Sigmoid colon (tissue), 7 donors: ENCODE measurements around the gene ST6GALNAC1. TPM values are rescaled to one million over a fixed set of nuclear protein-coding genes. Genes with fewer than 3 reads are reported as not detected.
"Not testable (repeated sequence)": the region's sequence is repeated elsewhere in the genome, so short reads cannot be mapped to it uniquely, and the experiment has no call there.

ENCODE experiments used
- DNase-seq: peaks from one replicate; pipeline ENCODE4 v3.0.0-alpha.2; 2019
- H3K27ac ChIP-seq, 4 donors: fragments of 200-600 bp; sonication (generic); one replicate each; pipeline ENCODE4 v1.5.1; 2016 to 2019; ENCODE audit warnings: mild to moderate bottlenecking in 1 of 4
- H3K27me3 ChIP-seq, 3 donors: fragments of 200-600 bp; sonication (generic); one replicate each; pipeline ENCODE4 v1.5.1; 2019; ENCODE audit warnings: mild to moderate bottlenecking in 1 of 3
- H3K36me3 ChIP-seq, 4 donors: fragments of 200-600 bp; sonication (generic); one replicate each; pipeline ENCODE4 v1.5.1; 2016 to 2019
- H3K4me1 ChIP-seq, 4 donors: fragments of 200-600 bp; sonication (generic); one replicate each; pipeline ENCODE4 v1.5.1; 2017 to 2019
- H3K4me3 ChIP-seq, 4 donors: fragments of 200-600 bp; sonication (generic); one replicate each; pipeline ENCODE4 v1.5.1; 2017 to 2019; ENCODE audit warnings: mild to moderate bottlenecking in 2 of 4, moderate library complexity in 1 of 4
- H3K9me3 ChIP-seq, 4 donors: fragments of 200-600 bp in 3 of 4; sonication (generic) in 3 of 4; one replicate each; pipeline versions ENCODE4 v1.5.1 to v1.6.1; 2013 to 2019
- CTCF ChIP-seq, 4 experiments: fragments of 450-650 bp in 3 of 4; fragments of 200-600 bp in 1 of 4; IDR thresholded peaks; one replicate each; pipeline ENCODE4 v1.5.1; 2016 to 2019; ENCODE audit warnings: antibody characterized with exemption in 4 of 4, mild to moderate bottlenecking in 3 of 4, moderate library complexity in 2 of 4
- EP300 ChIP-seq, 4 donors: sonication (generic); formaldehyde crosslinking; IDR thresholded peaks; one replicate each; pipeline ENCODE4 v1.6.1; 2017; ENCODE audit warnings: antibody characterized with exemption in 4 of 4
- POLR2A ChIP-seq, 2 donors: fragments of 450-650 bp; IDR thresholded peaks; one replicate each; pipeline ENCODE4 v1.6.1; 2016; ENCODE audit warnings: antibody characterized with exemption in 2 of 2, mild to moderate bottlenecking in 2 of 2, moderate library complexity in 2 of 2
- POLR2AphosphoS5 ChIP-seq, 4 donors: sonication (generic); formaldehyde crosslinking; IDR thresholded peaks; one replicate each; pipeline ENCODE4 v1.6.1; 2017; ENCODE audit warnings: antibody characterized with exemption in 4 of 4
- WGBS, 2 donors: extraction: QIAGEN DNeasy Blood & Tissue Kit; methylation state at CpG; one replicate each; pipeline ENCODE4 v1.1.7; 2013; 5-methylcytosine and 5-hydroxymethylcytosine counted together
- intact Hi-C: fragments of 100-400 bp; cut with DNase I; formaldehyde crosslinking; loops from one replicate; pipeline ENCODE4 v1.15.1; 2023
- polyA plus RNA-seq, 3 donors: library from polyadenylated mRNA; stranded (reverse); fragments of 200-250 nt; gene quantifications; one replicate each; pipeline ENCODE4 v1.2.3, GENCODE V29; 2013
- total RNA-seq, 4 donors: library from RNA; depleted of rRNA; stranded (reverse); fragments of >200 nt; gene quantifications; one replicate each; pipeline ENCODE4 v1.1.0, GENCODE V29; 2016
- donor health status: healthy with polysubstance abuse.
- donor health status: Bipolar disorder and iron deficiency.
- donor health status: healthy.

Gene ST6GALNAC1
- total and polyA plus RNA-seq, 7 donors, result 0.81 to 146 (median 4.6) TPM

DNA sequence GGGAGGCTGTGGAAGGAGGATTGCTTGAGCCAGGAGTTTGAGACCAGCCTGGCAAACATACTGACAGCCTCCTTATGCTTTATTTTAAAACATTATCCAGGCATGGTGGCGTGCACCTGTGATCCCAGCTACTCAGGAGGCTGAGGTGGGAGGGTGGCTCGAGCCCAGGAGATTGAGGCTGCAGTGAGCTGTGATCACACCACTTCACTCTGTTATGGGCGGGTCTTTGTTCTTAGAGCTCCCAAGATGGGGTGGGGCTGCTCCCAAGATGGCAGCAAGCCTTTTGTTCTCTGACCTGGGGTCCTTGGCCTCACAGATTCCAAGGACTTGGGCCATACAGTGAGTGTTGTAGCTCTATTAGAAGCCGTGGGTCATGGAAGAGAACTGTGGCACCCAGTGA lies 31.8 kb downstream of the ST6GALNAC1 start:
- TF ChIP-seq POLR2AphosphoS5 (IDR thresholded peaks at IDR 0.05), result no peak
- TF ChIP-seq POLR2A (IDR thresholded peaks at IDR 0.05), result no peak
- TF ChIP-seq EP300 (IDR thresholded peaks at IDR 0.05), result no peak
- no peak for TF ChIP-seq CTCF (IDR thresholded peaks at IDR 0.05)
- intact Hi-C loops, result no loop called here
- no peak overlapping the region for H3K4me3 ChIP-seq
- no peaks in the 10 kb centered on the region for H3K4me1 ChIP-seq
- WGBS, 2 donors, result 78 to 94% methylated on average over 4 of the region's 4 CpGs
- H3K27ac ChIP-seq, result no peak overlapping the region
- no peak for DNase-seq
- H3K27me3 ChIP-seq, result no peaks in the 10 kb centered on the region
- no peaks in the 10 kb centered on the region for H3K36me3 ChIP-seq
- H3K9me3 ChIP-seq, result no peaks in the 10 kb centered on the region

DNA sequence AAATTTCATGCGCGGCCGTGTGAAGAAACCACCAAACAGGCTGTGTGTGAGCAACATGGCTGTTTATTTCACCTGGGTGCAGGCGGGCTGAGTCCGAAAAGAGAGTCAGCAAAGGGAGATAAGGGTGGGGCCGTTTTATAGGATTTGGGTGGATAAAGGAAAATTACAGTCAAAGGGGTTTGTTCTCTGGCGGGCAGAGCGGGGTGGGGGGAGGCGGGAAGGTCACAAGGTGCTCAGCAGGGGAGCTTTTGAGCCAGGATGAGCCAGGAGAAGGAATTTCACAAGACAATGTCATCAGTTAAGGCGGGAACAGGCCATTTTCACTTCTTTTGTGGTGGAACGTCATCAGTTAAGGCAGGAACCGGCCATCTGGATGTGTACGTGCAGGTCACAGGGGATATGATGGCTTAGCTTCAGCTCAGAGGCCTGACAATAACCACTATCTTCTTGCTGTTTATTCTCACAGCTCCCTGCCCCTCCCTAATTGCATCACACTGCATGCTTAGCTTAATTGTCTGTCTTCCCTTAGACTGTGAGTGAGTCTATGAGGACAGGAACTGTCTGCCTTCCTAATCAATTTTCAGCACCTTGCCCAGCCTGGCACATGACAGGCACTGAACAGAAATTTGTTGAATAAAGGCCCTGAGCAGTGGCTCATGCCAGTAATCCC lies 32.3 kb downstream of the ST6GALNAC1 start:
- 48 to 63% methylated on average over 13 of the region's 13 CpGs for WGBS, 2 donors
- intact Hi-C loops, result not testable (repeated sequence)

GRCh38 chr17:76606685-76607084 lies 36.9 kb downstream of the ST6GALNAC1 start:
- H3K4me3 ChIP-seq, H3K27ac ChIP-seq, DNase-seq, H3K36me3 ChIP-seq, intact Hi-C loops, H3K4me1 ChIP-seq, H3K27me3 ChIP-seq, H3K9me3 ChIP-seq: not testable (repeated sequence)
- WGBS, 2 donors, result 60 to 69% methylated on average over 1 of the region's 1 CpG

More for the DNA sequence above, 32.3 kb downstream of the ST6GALNAC1 start:
- not testable (repeated sequence) for H3K4me1 ChIP-seq, H3K27me3 ChIP-seq, H3K27ac ChIP-seq, H3K36me3 ChIP-seq, H3K4me3 ChIP-seq, H3K9me3 ChIP-seq, DNase-seq

GRCh38 chr17:76601065-76601464 lies 42.5 kb downstream of the ST6GALNAC1 start:
- H3K27me3 ChIP-seq, result peaks cover 0 to 4% (median 0%) of the 10 kb centered on the region in 3 donors
- H3K9me3 ChIP-seq, result no peaks in the 10 kb centered on the region
- DNase-seq, result no peak
- WGBS, 2 donors, result 81 to 84% methylated on average over 8 of the region's 8 CpGs
- H3K36me3 ChIP-seq, result no peaks in the 10 kb centered on the region
- H3K27ac ChIP-seq, result no peak overlapping the region
- TF ChIP-seq EP300 (IDR thresholded peaks at IDR 0.05), result no peak
- no peak for TF ChIP-seq POLR2AphosphoS5 (IDR thresholded peaks at IDR 0.05)
- TF ChIP-seq POLR2A (IDR thresholded peaks at IDR 0.05), result no peak
- no peak for TF ChIP-seq CTCF (IDR thresholded peaks at IDR 0.05)
- H3K4me1 ChIP-seq, result no peaks in the 10 kb centered on the region
- no peak overlapping the region for H3K4me3 ChIP-seq
- intact Hi-C loops, result no loop called here

- Histone ChIP-seq H3K4me3 (no peak overlapping the region), H3K9me3 (no peaks in the 10 kb centered on the region), H3K36me3 (no peaks in the 10 kb centered on the region), H3K4me1 (no peaks in the 10 kb centered on the region), H3K27ac (no peak overlapping the region), H3K27me3 (peaks cover 0 to 4% (median 0%) of the 10 kb centered on the region in 3 donors)
- TF ChIP-seq POLR2AphosphoS5 (IDR thresholded peaks at IDR 0.05) (peak in 1 of 4 donors; percentile 22), EP300 (IDR thresholded peaks at IDR 0.05) (no peak)
- no peak for DNase-seq
- intact Hi-C loops, result no loop called here
- WGBS, 2 donors, result 79 to 88% methylated on average over 17 of the region's 17 CpGs
Observed at GRCh38 chr17:76599694-76600460, 43.7 kb downstream of the ST6GALNAC1 start.

DNA sequence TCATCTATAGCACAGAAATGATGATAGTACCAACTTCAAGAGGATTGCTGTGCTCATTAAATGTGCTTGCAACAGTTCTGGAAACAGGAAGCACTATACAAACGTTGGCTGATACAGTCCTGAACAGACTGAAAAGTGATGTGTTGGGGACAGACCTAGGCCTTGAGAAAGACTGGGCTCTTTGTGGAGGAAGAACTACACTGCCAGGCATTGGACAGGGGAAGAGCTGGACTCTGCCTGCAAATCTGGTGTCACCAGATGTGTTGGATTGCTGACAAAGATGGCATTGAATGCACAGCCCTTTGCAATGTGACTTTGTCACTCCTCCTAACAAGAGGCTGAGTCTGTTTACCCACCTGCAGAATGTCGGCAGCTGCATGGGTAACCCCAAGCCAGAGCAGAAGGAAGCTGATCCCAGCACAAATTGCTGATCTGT lies 45.5 kb downstream of the ST6GALNAC1 start:
- Histone ChIP-seq H3K36me3 (no peaks in the 10 kb centered on the region), H3K9me3 (no peaks in the 10 kb centered on the region), H3K27me3 (peaks cover 0 to 4% (median 0%) of the 10 kb centered on the region in 3 donors), H3K4me1 (no peaks in the 10 kb centered on the region), H3K4me3 (no peak overlapping the region), H3K27ac (no peak overlapping the region)
- TF ChIP-seq POLR2AphosphoS5 (IDR thresholded peaks at IDR 0.05) (peak in 1 of 4 donors; percentile 31), EP300 (IDR thresholded peaks at IDR 0.05) (no peak)
- 7 to 18% methylated on average over 2 of the region's 2 CpGs for WGBS, 2 donors
- DNase-seq, result no peak
- intact Hi-C loops, result no loop called here
